Fibroblast of skin of left biceps (primary cell): ENCODE data around the gene TEC.
A peak's percentile ranks its signal among the peaks of the same experiment; 100 is the strongest.
"Not testable (repeated sequence)": the region's sequence is repeated elsewhere in the genome, so short reads cannot be mapped to it uniquely, and the experiment has no call there.

Source experiments
- DNase-seq, 2 experiments: peaks; one replicate each; pipeline ENCODE4 v3.0.0-alpha.2; 2013; ENCODE audit warnings: low read depth in 2 of 2

Gene TEC

GRCh38 chr4:48268956-48269860 is at the start of gene TEC:
TEC (minus strand) TSS chr4:48269838; CDS start chr4:48228614, 41,224 bp downstream.
- DNase-seq: no peak

DNA sequence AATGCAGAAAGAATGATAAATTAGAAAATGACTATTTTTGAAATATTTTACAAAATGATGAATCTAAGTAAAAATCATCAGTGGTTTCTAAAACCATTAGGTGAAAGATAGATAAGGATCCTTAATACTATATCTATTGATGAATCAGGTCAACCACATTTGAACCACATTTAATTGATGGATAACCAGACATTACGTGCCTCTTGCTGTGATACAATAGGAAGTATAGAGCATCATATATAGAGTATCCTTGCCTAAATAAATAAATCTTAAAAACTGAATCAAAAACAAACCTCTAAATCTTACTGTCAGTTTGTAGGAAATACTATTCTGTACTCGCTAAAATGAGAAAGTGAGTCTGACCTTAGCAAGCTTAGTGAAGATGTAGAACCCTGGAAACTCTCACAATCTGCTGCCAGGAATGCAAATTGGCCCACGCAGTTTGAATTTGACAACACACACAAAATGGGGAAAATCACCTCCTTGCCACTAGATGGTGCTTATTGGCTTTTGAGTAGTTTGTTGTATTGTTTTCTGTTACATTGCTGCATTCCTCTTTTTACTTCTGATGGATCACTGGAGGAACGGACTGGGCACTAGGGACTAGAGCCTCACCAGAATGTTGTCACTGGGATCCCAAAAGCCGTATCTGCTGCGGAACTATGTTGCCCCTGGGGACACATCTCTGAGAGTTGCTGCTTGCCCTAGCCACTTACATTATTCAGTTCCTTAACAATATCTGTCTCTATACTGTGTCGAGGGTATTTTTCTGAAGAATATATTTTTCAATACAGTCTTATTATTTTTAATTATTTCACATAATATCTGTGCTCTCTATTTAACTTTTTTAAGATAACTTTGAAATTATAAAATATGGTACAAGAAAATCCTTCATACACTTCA is 46.3 kb upstream of the TEC start:
- DNase-seq: peak in 1 of 2 experiments; percentile 39

DNA sequence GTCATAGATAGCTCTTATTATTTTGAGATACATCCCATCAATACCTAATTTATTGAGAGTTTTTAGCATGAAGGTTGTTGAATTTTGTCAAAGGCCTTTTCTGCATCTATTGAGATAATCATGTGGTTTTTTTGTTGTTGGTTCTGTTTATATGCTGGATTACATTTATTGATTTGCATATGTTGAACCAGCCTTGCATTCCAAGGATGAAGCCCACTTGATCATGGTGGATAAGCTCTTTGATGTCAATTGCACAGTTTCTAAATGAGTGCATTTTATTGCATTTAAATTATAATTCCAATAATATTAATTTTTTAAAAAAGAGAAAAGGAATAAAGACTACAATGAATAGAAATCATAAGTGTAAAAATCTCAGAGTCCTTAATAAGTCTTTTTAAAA is 45.1 kb upstream of the TEC start:
- DNase-seq: not testable (repeated sequence)

GRCh38 chr4:48311896-48312295 is 42.3 kb upstream of the TEC start:
- no peak for DNase-seq

- DNase-seq: no peak
Observed at GRCh38 chr4:48308901-48309300, 39.3 kb upstream of the TEC start.

DNA sequence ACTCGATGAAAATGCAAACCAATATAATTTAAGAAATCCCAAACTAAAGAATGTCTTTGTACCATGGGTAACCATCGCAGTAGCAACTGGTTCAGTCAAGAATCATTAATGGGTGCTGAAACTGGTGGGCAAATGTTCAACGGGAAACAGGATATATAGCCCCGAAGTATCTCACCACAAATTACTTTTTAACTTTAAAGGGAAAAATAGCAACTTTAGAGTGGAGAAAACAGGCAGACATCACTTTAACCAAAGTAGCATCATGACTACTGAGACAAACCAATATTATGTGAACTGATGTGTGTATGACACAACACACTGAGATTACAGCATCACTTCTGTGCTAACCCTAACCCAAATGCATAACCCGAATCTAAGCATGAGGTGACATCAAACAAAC is 37.9 kb upstream of the TEC start:
- DNase-seq: no peak

- no peak for DNase-seq
Observed at GRCh38 chr4:48305508-48305907, 35.9 kb upstream of the TEC start.

DNA sequence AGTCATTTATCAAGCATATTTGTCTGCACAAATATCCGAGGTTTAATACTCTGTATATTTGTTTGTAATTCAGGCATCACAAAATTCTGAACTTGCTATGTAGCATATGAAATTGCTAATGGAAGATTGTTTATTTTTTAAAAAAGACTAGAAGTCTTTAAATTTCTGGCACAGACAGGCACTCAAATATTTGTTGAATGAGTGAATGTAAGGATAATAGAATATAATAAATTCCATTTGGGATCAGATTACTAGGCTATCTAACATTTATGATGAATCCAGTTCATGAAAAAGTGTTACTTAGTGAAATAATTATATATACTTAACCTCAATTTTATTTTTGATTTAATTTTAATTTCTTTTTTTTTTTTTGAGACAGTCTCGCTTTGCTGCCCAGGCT is 30.4 kb upstream of the TEC start:
- DNase-seq: peak; percentile 32 to 42

- no peak for DNase-seq
Observed at GRCh38 chr4:48299560-48299959, 29.9 kb upstream of the TEC start.

DNA sequence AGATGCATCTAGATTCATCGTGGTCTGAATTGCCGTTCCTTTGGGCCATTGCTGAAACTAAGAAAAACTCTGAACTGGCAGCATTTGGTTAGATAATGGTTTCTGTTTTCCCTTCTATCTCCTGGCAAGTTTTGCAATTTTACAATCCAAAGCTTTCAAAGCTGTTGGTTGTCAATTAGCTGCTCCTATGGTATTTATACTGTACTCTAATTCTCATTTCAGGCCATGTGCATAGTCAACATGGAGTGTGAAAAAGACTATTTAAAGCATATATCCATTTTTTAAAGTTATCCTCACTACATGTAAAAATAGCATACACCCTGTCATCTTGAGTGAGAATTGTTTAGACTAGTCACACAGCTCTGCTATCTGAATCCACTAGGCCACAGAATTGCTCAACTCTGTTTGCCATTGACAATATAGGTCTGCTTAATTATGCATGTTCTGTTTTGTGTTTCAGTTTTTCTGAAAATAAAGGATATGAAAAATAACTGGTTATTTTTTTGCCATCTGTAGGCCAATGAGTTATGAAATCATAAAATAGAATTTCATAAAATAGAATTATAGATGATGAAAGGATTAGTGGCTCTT is 27.7 kb upstream of the TEC start:
- no peak for DNase-seq

DNA sequence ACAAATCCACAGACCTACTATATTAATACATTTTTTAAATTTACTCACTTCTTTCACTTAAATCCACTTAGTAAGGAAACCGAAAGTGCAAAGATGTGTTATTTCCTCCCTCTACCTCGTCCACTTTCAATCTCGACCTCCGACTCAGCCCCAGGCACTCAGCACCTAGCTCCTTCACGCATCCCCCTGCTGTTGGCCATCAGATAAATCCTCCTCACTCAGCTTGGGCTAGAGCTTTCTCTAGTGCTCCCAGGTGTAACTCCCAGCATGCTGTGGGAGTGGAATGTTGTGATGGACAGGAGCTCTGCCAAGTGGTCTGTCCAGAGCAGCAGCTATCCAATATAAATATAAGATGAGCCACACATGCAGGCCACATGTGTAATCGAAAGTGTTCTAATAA is 26.7 kb upstream of the TEC start:
- DNase-seq: no peak

DNA sequence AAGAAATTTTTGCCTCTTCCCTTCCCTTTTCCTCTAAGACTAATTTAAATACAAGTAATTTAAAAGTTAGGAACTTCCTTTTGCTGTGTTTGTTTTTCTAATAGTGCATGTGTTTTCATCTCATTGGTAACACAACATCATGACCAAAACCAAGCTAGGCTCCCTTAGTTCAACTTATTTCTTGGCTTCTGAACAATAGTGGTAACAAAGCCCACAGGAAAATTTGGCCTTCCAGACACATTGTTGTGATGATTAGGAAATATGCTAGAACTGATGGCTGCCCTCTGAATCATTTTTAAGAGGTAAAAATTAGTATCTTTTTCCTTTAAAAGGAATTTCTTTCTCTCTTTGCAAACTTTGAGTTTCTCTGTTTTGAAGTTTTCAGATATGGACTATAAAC is 25.5 kb upstream of the TEC start:
- no peak for DNase-seq

GRCh38 chr4:48292218-48292790 is 22.7 kb upstream of the TEC start:
- DNase-seq: not testable (repeated sequence)

DNA sequence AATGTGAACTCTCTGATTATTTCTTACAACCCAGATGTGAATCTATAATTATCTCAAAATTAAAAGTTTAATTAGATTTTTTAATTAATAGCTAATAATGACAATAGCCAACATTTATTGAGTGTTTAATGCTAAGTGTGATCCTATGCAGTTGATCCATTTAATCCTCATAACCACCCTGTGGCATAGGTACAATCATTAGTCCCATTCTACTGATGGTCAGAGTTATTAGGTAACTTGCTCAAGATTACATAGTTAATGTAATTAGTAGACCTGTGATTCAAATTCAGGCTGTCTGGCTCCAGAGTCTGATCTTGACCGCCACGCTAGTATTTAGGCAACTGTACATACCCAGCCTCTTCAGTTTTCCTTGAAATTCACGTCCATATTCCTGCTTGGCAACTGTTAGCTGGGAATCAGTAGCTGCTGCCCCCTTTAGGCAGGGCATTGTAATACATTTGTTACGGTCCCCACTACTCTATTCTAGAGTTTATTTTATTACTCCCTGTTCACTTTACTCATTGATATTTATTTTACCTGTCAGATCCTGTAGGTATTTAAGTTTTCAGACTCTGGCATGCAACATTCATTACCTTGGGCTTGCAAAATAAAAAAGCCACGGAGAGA is 20.6 kb upstream of the TEC start:
- no peak for DNase-seq

DNA sequence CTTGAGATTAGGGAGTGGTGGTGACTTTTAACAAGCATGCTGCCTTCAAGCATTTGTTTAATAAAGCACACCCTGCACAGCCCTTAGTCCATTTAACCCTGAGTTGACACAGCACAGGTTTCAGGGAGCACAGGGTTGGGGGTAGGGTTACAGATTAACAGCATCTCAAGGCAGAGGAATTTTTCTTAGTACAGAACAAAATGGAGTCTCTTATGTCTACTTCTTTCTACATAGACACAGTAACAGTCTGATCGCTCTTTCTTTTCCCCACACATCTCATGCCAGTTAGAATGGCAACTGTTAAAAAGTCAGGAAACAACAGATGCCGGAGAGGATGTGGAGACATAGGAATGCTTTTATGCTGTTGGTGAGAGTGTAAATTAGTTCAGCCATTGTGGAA is 16.4 kb upstream of the TEC start:
- not testable (repeated sequence) for DNase-seq

- DNase-seq: not testable (repeated sequence)
Observed at GRCh38 chr4:48285640-48286039, 16.0 kb upstream of the TEC start.

- DNase-seq: no peak
Observed at GRCh38 chr4:48275686-48276085, 6.0 kb upstream of the TEC start.

DNA sequence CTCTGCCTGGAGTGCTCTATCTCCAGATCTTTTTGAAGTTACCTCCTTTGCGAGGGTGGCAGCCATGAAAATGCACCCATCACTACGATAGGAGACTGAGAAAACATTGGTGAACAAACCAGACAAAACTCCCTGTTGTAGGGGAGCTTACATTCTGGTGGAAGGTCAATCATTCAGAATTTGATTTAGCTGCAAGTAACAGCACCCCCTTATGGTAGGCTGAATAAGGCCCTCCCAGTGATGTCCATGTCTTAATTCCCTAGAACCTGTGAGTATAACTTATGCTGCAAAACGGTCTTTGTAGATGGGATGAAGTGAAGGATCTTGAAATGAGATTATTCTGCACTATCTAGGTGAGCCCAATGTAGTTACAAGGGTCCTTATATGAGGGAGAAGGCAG is 5.6 kb upstream of the TEC start:
- DNase-seq: no peak

DNA sequence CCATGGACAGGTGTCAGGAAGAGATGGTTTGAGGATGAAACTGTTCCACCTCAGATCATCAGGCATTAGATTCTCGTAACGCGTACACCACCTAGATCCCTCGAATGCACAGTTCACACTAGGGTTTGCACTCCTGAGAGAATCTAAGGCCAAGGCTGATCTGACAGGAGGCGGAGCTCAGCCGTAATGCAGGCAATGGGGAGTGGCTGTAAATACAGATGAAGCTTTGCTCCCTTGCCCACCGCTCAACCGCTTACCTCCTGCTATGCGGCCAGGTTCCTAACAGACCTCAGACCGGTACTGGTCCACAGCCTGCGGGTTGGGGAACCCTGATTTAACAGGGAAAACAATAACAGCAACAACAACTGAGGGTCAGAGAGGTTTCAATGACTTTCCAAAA is 2.0 kb upstream of the TEC start:
- no peak for DNase-seq

DNA sequence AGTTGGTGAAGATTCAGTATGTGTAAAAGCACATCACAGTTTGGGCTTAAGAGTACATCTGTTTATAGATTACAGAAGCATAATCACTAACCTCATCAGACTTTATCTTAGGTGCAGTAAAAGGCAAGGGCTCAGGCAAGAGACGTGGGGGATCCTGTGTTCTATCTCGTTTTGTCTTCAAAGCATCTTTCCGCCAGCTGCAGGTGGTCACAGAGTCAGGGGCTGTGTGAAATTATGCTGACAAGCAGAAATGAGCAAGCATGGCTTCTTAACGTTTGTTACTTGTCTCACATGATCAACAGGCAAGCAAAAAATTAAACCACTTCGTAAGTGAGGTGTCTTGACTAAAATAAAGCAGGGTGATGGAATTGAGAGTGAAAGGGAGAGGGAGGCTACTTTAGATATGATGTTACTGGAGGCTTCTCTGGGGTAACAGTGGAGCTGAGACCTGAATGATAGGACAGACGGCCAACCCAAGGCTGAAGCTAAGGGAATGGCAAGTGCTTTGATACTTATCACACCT is 1.4 kb upstream of the TEC start:
- no peak for DNase-seq

DNA sequence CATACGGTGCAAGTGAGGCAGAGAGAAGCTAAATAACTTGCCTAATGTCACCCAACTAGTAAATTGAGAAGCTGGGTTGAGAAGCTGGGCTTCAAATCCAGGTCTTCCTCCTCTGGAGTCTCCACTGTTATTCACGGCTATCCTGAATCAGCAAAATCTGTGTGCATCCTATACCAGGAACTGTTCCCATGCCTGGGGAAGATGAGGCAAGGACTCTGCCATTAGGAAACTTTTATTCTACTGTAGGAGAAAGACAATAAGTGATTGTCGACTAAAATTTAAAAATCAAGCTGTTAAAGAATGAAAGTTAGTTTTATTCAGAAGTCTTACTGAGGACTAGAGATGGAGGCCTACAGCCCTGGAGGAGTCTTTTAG is 872 bp upstream of the TEC start:
- no peak for DNase-seq
